HG03108 (cell line): ENCODE measurements around the gene PANK4.

Experiments used
- ATAC-seq: cut with Tn5 transposase; IDR thresholded peaks from one replicate; pipeline ENCODE4 v1.9.1; 2021; ENCODE audit warnings: moderate library complexity; ENCODE audit not compliant: unreplicated experiment

Gene PANK4

GRCh38 chr1:2530513-2531361 is 4.3 kb upstream of the PANK4 start:
- ATAC-seq: no peak

- no peak for ATAC-seq
Observed at GRCh38 chr1:2529784-2530512, 3.6 kb upstream of the PANK4 start, which contains the start of gene HES5. HES5 (minus strand) TSS chr1:2530263; CDS start chr1:2530164, 99 bp downstream.

- no peak for ATAC-seq
Observed at GRCh38 chr1:2528966-2529783, 2.8 kb upstream of the PANK4 start.

GRCh38 chr1:2528611-2528965 is 2.2 kb upstream of the PANK4 start:
- ATAC-seq: no peak

- no peak for ATAC-seq
Observed at GRCh38 chr1:2528016-2528415, 1.6 kb upstream of the PANK4 start.

- no peak for ATAC-seq
Observed at GRCh38 chr1:2527556-2527860, 1.1 kb upstream of the PANK4 start.

- ATAC-seq: peak; percentile 20
Observed at GRCh38 chr1:2526824-2527555, 594 bp upstream of the PANK4 start.

- no peak for ATAC-seq
Observed at GRCh38 chr1:2525572-2525919, 850 bp downstream of the PANK4 start.

GRCh38 chr1:2523891-2524609 is 2.3 kb downstream of the PANK4 start:
- ATAC-seq: no peak

GRCh38 chr1:2523191-2523890 is 3.1 kb downstream of the PANK4 start:
- ATAC-seq: no peak

- ATAC-seq: no peak
Observed at GRCh38 chr1:2522230-2522629, 4.2 kb downstream of the PANK4 start.

GRCh38 chr1:2520806-2521205 is 5.6 kb downstream of the PANK4 start:
- ATAC-seq: no peak

- no peak for ATAC-seq
Observed at GRCh38 chr1:2520206-2520605, 6.2 kb downstream of the PANK4 start.

- no peak for ATAC-seq
Observed at GRCh38 chr1:2519729-2520128, 6.7 kb downstream of the PANK4 start.

GRCh38 chr1:2519029-2519685 is 7.2 kb downstream of the PANK4 start:
- no peak for ATAC-seq

GRCh38 chr1:2518528-2518927 is 7.9 kb downstream of the PANK4 start:
- no peak for ATAC-seq

GRCh38 chr1:2517966-2518365 is 8.4 kb downstream of the PANK4 start:
- ATAC-seq: no peak

- no peak for ATAC-seq
Observed at GRCh38 chr1:2516946-2517345, 9.4 kb downstream of the PANK4 start.

- no peak for ATAC-seq
Observed at GRCh38 chr1:2516124-2516523, 10.3 kb downstream of the PANK4 start.
